GM21390 (cell line): Measurements from ENCODE around the gene UQCR10.

Experiments
- ATAC-seq: cut with Tn5 transposase; IDR thresholded peaks from one replicate; pipeline ENCODE4 v1.9.1; 2021; ENCODE audit not compliant: unreplicated experiment

The UQCR10 gene

GRCh38 chr22:29767171-29768051, at the start of gene UQCR10:
UQCR10 (plus strand) TSS chr22:29767369; CDS start chr22:29767399, 30 bp downstream.
- ATAC-seq = peak; percentile 56

- no peak for ATAC-seq
These were observed 49.4 kb upstream of the UQCR10 start for GRCh38 chr22:29717789-29718188.

GRCh38 chr22:29718949-29719898, 47.9 kb upstream of the UQCR10 start:
- ATAC-seq = no peak

GRCh38 chr22:29719899-29720645, 47.1 kb upstream of the UQCR10 start, which contains the start of gene CABP7:
CABP7 (plus strand) TSS chr22:29720003; CDS start chr22:29720425, 422 bp downstream.
- ATAC-seq = no peak

GRCh38 chr22:29720811-29721323, 46.3 kb upstream of the UQCR10 start:
- no peak for ATAC-seq

- no peak for ATAC-seq
These were observed 45.0 kb upstream of the UQCR10 start for GRCh38 chr22:29722151-29722550.

- ATAC-seq = no peak
These were observed 44.6 kb upstream of the UQCR10 start for GRCh38 chr22:29722587-29722986.

GRCh38 chr22:29723766-29724165, 43.4 kb upstream of the UQCR10 start:
- ATAC-seq = no peak

DNA sequence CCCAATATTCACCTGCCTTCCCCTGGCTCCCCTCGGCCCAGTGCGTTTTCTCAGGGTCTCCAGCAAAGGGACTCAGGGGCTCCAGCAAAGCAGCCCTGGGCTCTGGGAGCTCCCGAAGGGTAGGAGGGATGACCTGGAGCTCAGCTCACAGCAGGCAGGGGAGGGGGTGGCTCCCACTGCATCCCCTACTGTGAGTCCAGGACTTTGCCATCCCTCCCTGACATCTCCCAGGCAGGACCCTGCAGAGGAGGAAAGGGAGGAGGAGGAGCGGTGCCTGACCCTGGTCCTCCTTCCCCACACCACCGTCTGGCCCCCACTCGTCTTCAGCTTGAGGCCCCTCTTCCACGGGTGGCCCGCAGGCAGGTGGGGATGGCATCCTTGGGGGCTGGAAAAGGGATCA, 42.3 kb upstream of the UQCR10 start:
- no peak for ATAC-seq

GRCh38 chr22:29726106-29726505, 41.1 kb upstream of the UQCR10 start:
- ATAC-seq = no peak

- no peak for ATAC-seq
These were observed 40.5 kb upstream of the UQCR10 start for GRCh38 chr22:29726512-29727130.

DNA sequence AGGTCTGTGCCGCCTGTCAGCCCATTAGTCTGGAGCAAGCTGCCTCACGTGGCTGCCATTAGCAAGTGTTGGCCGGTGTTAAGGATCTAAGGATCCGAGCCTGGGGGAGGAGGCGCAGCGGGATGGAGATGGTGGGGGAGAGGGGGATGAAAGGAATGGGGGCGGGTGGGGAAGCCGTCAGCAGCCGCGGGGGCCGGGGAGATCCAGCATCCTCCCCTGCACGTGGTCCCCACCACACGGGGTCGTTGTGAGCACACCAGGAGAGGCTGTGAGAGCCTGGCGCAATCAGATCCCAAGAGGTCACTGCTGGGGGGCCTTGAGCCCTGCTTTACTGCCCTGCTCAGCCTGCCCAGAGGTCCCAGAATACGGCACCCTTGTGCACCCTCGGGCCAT, 40.0 kb upstream of the UQCR10 start:
- no peak for ATAC-seq

GRCh38 chr22:29729161-29729560, 38.0 kb upstream of the UQCR10 start:
- no peak for ATAC-seq

DNA sequence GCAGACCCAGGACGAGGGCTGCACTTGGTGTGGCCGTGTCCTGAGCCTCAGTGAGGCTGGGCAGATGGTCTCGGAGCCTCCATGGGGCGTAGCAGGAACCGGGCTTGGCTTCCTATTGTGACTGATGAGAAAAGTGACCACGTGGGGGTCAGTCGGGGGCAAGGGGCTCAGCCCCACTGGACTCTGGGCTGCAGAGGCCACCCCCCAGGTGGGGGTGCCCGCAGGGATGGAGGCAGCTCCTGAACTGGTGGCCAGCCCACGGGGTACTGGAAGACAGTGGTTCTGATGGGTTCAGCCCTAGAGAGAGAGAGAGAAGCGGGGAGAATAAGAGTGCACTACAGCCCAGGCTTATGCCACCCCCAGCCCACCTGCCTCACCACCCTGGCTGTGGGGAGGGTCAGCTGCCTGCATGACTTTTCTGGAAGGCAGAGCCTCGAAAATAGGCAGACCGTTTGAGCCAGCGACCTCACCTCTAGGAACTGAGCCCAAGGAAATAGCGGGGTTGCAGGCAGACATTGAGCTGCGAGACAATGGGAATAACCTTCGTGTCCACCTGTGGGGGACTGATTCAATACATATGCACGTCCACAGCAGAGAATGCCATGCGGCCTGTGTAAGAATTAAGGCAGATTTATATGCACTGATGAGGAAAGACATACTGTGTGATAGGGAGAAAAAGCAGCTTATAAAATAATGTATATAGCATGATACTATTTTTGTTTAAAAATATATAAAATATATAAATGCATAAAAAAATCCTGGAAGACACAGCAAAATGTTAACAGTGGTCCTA, 35.9 kb upstream of the UQCR10 start:
- no peak for ATAC-seq

GRCh38 chr22:29732883-29733282, 34.3 kb upstream of the UQCR10 start:
- no peak for ATAC-seq

GRCh38 chr22:29733362-29734201, 33.6 kb upstream of the UQCR10 start:
- no peak for ATAC-seq

- ATAC-seq = no peak
These were observed 32.8 kb upstream of the UQCR10 start for GRCh38 chr22:29734406-29734805.

GRCh38 chr22:29734838-29735237, 32.3 kb upstream of the UQCR10 start:
- no peak for ATAC-seq

DNA sequence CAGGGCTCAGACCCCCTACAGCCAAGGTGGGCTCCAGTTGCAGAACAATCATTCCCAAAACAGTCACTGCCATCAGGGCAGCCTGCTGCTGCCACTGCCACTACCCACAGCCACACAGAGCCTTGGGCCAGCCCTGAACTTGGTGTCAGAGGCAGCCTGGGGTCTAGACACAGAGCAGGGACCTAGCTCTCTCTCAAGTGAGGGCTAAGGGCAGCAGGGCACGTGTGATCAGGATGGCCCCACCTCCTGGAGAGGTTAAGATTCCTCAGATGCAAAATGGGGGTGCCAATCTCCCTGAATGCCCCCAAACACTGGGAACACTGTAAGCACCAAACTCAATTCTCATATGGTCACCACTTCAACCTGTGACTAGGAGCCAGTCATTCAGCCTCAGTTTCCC, 31.8 kb upstream of the UQCR10 start:
- ATAC-seq = no peak
